SK-MEL-5 (cell line): ENCODE data around the gene MICAL1. TPM values are rescaled to one million over a fixed set of nuclear protein-coding genes. Genes with fewer than 3 reads are reported as not detected.
A peak's percentile ranks its signal among the peaks of the same experiment; 100 is the strongest.
"Not testable (repeated sequence)": the region's sequence is repeated elsewhere in the genome, so short reads cannot be mapped to it uniquely, and the experiment has no call there.

Experiments
- DNase-seq: peaks from one replicate; pipeline ENCODE4 v3.0.0-alpha.2; 2016; ENCODE audit warnings: low read depth, low spot score
- in situ Hi-C: cut with HindIII; loops from 2 replicates; pipeline ENCODE4 v1.10.0; 2016; ENCODE audit warnings: low sequenced_read_pairs, high pct_unique_total_duplicates, low pct_unique_long_range_greater_than_20kb
- total RNA-seq: library from RNA; depleted of rRNA; stranded (reverse); fragments of >200 nt; shearing (Covaris generic); gene quantifications from 2 replicates; pipeline ENCODE4 v1.2.3, GENCODE V29; 2014

MICAL1 gene
- total RNA-seq, 1 experiment from 2014 or later = 43.1 TPM

GRCh38 chr6:109478841-109479624, 23.5 kb upstream of the MICAL1 start:
- in situ Hi-C loops = no loop called here

GRCh38 chr6:109478222-109478805, 22.7 kb upstream of the MICAL1 start:
- in situ Hi-C loops = no loop called here
- no peak for DNase-seq

More at GRCh38 chr6:109478841-109479624, 23.5 kb upstream of the MICAL1 start:
- DNase-seq = peak; percentile 10

- no peak for DNase-seq
Measured at GRCh38 chr6:109477725-109478124, 22.2 kb upstream of the MICAL1 start.

GRCh38 chr6:109477184-109477583, 21.6 kb upstream of the MICAL1 start:
- in situ Hi-C loops = no loop called here
- DNase-seq = no peak

More at GRCh38 chr6:109477725-109478124, 22.2 kb upstream of the MICAL1 start:
- in situ Hi-C loops = no loop called here

- DNase-seq = no peak
- in situ Hi-C loops = no loop called here
Measured at GRCh38 chr6:109475625-109476024, 20.1 kb upstream of the MICAL1 start.

GRCh38 chr6:109474995-109475394, 19.4 kb upstream of the MICAL1 start:
- DNase-seq = no peak
- in situ Hi-C loops = no loop called here

GRCh38 chr6:109473120-109473519, 17.5 kb upstream of the MICAL1 start:
- no peak for DNase-seq
- in situ Hi-C loops = no loop called here

GRCh38 chr6:109472132-109472995, 16.8 kb upstream of the MICAL1 start:
- DNase-seq = no peak

GRCh38 chr6:109471105-109471810, 15.7 kb upstream of the MICAL1 start:
- in situ Hi-C loops = no loop called here
- DNase-seq = no peak

More at GRCh38 chr6:109472132-109472995, 16.8 kb upstream of the MICAL1 start:
- in situ Hi-C loops = no loop called here

- DNase-seq = no peak
- in situ Hi-C loops = no loop called here
Measured at GRCh38 chr6:109469591-109470189, 14.1 kb upstream of the MICAL1 start.

- in situ Hi-C loops = no loop called here
- no peak for DNase-seq
Measured at GRCh38 chr6:109467696-109468095, 12.1 kb upstream of the MICAL1 start.

GRCh38 chr6:109466212-109466923, 10.8 kb upstream of the MICAL1 start:
- in situ Hi-C loops = no loop called here

GRCh38 chr6:109465772-109466171, 10.2 kb upstream of the MICAL1 start:
- DNase-seq = no peak
- in situ Hi-C loops = no loop called here

More at GRCh38 chr6:109466212-109466923, 10.8 kb upstream of the MICAL1 start:
- DNase-seq = no peak

GRCh38 chr6:109461733-109462526, 6.4 kb upstream of the MICAL1 start:
- in situ Hi-C loops = no loop called here
- no peak for DNase-seq

GRCh38 chr6:109461205-109461604, 5.6 kb upstream of the MICAL1 start:
- in situ Hi-C loops, DNase-seq: not testable (repeated sequence)
